Fibroblast of lung (primary cell): ENCODE measurements around the gene TMEM120B. TPM values are rescaled to one million over a fixed set of nuclear protein-coding genes. Genes with fewer than 3 reads are reported as not detected.

Experiments used
- DNase-seq, 2 donors: peaks; one replicate each; pipeline versions ENCODE4 v3.0.0 to v3.0.0-alpha.2; 2010; ENCODE audit warnings: low read depth in 2 of 2
- H2AFZ ChIP-seq: 2 replicates; pipeline ENCODE4 v1.5.1; 2012; ENCODE audit warnings: low read length, control low read depth, inconsistent platforms
- H3K27ac ChIP-seq: 2 replicates; pipeline ENCODE4 v1.5.1; 2011; ENCODE audit warnings: low read length, control low read depth; ENCODE audit not compliant: insufficient read depth
- H3K27me3 ChIP-seq: 2 replicates; pipeline ENCODE4 v1.5.1; 2011; ENCODE audit warnings: mild to moderate bottlenecking, low read length; ENCODE audit not compliant: control insufficient read depth, insufficient read depth
- H3K36me3 ChIP-seq: 2 replicates; pipeline ENCODE4 v1.5.1; 2011; ENCODE audit warnings: low read length; ENCODE audit not compliant: control insufficient read depth, insufficient read depth
- H3K4me1 ChIP-seq: 2 replicates; pipeline ENCODE4 v1.5.1; 2011; ENCODE audit warnings: low read length; ENCODE audit not compliant: control insufficient read depth, insufficient read depth; ENCODE audit errors: extremely low read depth
- H3K4me2 ChIP-seq: 2 replicates; pipeline ENCODE4 v1.5.1; 2011; ENCODE audit warnings: low read length, control low read depth; ENCODE audit not compliant: insufficient read depth; ENCODE audit errors: extremely low read depth
- H3K4me3 ChIP-seq, 4 experiments: fragments of 200-600 bp in 1 of 4; sonication (generic) in 1 of 4; replicated peaks in 1 of 4; 2 replicates each; pipeline ENCODE4 v1.5.1; 2011 to 2016; ENCODE audit warnings: low read length in 4 of 4, low read depth in 3 of 4, mild to moderate bottlenecking in 3 of 4, control low read depth in 2 of 4, inconsistent platforms in 1 of 4, mixed read lengths in 1 of 4; ENCODE audit not compliant: insufficient read depth in 1 of 4; ENCODE audit errors: control extremely low read depth in 1 of 4
- H3K79me2 ChIP-seq: 2 replicates; pipeline ENCODE4 v1.5.1; 2012; ENCODE audit warnings: mild to moderate bottlenecking, low read length, inconsistent platforms; ENCODE audit not compliant: control insufficient read depth, insufficient read depth
- H3K9ac ChIP-seq: 2 replicates; pipeline ENCODE4 v1.5.1; 2011; ENCODE audit warnings: mild to moderate bottlenecking, low read length, control low read depth; ENCODE audit not compliant: insufficient read depth
- H3K9me3 ChIP-seq: 2 replicates; pipeline ENCODE4 v1.5.1; 2012; ENCODE audit warnings: low read depth, low read length; ENCODE audit not compliant: control insufficient read depth, insufficient read depth
- H4K20me1 ChIP-seq: 2 replicates; pipeline ENCODE4 v1.5.1; 2011; ENCODE audit warnings: low read length; ENCODE audit not compliant: control insufficient read depth, insufficient read depth; ENCODE audit errors: extremely low read depth
- EZH2 ChIP-seq: IDR thresholded peaks from 2 replicates; pipeline ENCODE4 v1.5.1; 2012; ENCODE audit warnings: low read length, control low read depth, mild to moderate bottlenecking; ENCODE audit errors: missing control alignments
- polyA plus RNA-seq, 2 donors: library from polyadenylated mRNA; depleted of rRNA in 1 of 2; stranded (reverse) in 1 of 2; unstranded in 1 of 2; fragments of >200 nt; gene quantifications; 2 replicates each; pipeline ENCODE4 v1.2.1, GENCODE V29; 2011 to 2012; ENCODE audit warnings: missing spikeins in 1 of 2
- total RNA-seq: library from RNA; depleted of rRNA; stranded (reverse); fragments of >200 nt; gene quantifications from 2 replicates; pipeline ENCODE4 v1.2.1, GENCODE V29; 2014
- TF ChIP-seq, protein P1 (sequence below), 2 donors: IDR thresholded peaks in 1 of 2; conservative IDR thresholded peaks in 1 of 2; 1 replicate in 1 of 2; 2 replicates in 1 of 2; pipeline ENCODE4 v1.5.1; 2011 to 2012; ENCODE audit warnings: low read length in 2 of 2, control low read depth in 1 of 2, inconsistent platforms in 1 of 2, low read depth in 1 of 2, mild to moderate bottlenecking in 1 of 2

The TMEM120B gene
- total and polyA plus RNA-seq, 2 donors (not counting 1 experiment from before 2014, with no cell fraction given), result 8.6 TPM

DNA sequence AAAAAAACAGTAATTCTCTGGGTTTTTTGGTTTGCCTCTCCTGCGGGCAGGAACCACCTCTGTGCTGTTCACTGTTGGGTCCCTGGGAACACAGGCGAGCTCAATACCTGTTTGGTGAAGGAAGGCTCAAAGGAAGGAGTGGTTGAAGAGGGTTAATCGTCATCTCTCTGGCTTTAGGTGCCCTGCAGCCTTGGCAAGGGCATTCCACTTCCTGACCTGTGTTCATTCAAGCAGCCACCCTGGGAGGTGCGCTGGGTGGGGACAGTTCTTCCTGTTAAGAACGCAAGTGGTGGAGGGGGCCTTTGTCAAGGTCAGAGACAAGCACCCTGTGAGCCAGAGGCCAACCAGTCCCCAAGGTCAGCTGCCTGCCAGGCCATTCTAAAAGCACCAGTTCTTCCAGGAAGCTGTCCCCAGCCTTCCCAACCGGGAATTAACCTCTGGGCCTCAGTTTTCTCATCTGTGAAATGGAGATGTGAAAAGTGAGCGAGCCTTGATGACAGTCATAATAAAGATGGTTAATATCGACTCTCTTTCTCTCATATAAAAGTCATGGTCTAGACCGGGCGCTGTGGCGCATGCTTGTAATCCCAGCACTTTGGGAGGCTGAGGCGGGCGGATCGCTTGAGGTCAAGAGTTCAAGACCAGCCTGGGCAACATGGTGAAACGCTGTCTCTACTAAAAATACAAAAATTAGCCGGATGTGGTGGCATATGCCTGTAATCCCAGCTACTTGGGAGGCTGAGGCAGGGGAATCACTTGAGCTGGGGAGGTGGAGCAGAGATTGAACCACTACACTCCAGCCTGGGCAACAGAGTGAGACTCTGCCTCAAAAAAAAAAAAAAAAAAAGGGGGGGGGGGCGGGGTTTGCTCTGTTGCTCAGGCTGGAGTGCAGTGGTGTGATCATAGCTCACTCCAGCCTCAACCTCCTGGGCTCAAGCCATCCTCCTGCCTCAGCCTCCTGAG is 74.8 kb downstream of the TMEM120B start:
- no peaks in the 10 kb centered on the region for H3K9me3 ChIP-seq

DNA sequence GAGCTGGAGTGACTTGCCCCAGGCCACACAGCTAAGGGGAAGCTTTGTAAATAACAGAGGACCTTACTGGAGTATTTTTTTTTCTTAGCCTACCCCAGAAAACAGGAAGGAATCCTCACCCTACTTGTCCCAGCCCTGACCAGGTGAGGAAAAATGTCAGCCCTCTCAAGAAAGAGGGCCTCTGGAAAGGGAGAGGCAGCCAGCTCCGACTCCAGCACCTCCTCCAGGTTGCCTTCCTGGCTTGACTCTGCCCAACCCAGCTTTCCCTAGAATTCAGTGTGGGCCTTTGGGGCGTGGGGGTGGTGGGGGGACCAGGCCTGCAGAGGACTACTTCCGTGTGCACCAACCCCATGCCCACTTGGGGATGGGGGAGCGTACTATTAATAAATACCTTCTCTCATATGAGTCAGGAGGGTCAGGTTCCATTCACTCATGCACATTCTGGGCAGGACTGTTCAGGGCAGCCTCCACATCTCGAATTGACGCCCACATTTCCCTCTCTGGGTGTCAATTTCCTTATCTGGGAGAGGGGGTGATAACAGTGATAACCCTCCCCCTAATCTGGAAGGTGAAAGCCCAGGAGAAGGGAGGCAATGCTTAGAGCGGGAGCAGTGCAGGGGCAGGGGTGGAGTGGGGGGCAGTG is 75.7 kb downstream of the TMEM120B start:
- Histone ChIP-seq H3K9ac (no peak overlapping the region), H4K20me1 (no peaks in the 10 kb centered on the region), H3K4me2 (no peak overlapping the region), H3K4me3 (no peak overlapping the region), H3K79me2 (no peaks in the 10 kb centered on the region), H3K4me1 (peaks cover 20% of the 10 kb centered on the region), H3K36me3 (no peaks in the 10 kb centered on the region), H3K9me3 (no peaks in the 10 kb centered on the region), H3K27me3 (no peaks in the 10 kb centered on the region), H2AFZ (no peak overlapping the region), H3K27ac (no peak overlapping the region)
- TF ChIP-seq EZH2, result no peak
- TF ChIP-seq, protein P1, sequence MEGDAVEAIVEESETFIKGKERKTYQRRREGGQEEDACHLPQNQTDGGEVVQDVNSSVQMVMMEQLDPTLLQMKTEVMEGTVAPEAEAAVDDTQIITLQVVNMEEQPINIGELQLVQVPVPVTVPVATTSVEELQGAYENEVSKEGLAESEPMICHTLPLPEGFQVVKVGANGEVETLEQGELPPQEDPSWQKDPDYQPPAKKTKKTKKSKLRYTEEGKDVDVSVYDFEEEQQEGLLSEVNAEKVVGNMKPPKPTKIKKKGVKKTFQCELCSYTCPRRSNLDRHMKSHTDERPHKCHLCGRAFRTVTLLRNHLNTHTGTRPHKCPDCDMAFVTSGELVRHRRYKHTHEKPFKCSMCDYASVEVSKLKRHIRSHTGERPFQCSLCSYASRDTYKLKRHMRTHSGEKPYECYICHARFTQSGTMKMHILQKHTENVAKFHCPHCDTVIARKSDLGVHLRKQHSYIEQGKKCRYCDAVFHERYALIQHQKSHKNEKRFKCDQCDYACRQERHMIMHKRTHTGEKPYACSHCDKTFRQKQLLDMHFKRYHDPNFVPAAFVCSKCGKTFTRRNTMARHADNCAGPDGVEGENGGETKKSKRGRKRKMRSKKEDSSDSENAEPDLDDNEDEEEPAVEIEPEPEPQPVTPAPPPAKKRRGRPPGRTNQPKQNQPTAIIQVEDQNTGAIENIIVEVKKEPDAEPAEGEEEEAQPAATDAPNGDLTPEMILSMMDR (conservative IDR thresholded peaks at IDR 0.05 in 1 of 2, IDR thresholded peaks at IDR 0.05 in 1 of 2; ENCODE audit: low read depth in 1 of 2, low read length in 2 of 2), result no peak
- DNase-seq, result no peak

More for the DNA sequence above, 74.8 kb downstream of the TMEM120B start:
- peaks cover 24% of the 10 kb centered on the region for H3K4me1 ChIP-seq
- no peak for DNase-seq
- no peak overlapping the region for H3K27ac ChIP-seq
- no peak overlapping the region for H2AFZ ChIP-seq
- H3K79me2 ChIP-seq, result no peaks in the 10 kb centered on the region
- H3K4me3 ChIP-seq, result no peak overlapping the region
- no peak overlapping the region for H3K4me2 ChIP-seq
- no peaks in the 10 kb centered on the region for H3K36me3 ChIP-seq
- no peaks in the 10 kb centered on the region for H3K27me3 ChIP-seq
- H3K9ac ChIP-seq, result no peak overlapping the region
- H4K20me1 ChIP-seq, result no peaks in the 10 kb centered on the region
- TF ChIP-seq, protein P1 (conservative IDR thresholded peaks at IDR 0.05 in 1 of 2, IDR thresholded peaks at IDR 0.05 in 1 of 2; ENCODE audit: low read depth in 1 of 2, low read length in 2 of 2), result no peak
- TF ChIP-seq EZH2, result no peak

DNA sequence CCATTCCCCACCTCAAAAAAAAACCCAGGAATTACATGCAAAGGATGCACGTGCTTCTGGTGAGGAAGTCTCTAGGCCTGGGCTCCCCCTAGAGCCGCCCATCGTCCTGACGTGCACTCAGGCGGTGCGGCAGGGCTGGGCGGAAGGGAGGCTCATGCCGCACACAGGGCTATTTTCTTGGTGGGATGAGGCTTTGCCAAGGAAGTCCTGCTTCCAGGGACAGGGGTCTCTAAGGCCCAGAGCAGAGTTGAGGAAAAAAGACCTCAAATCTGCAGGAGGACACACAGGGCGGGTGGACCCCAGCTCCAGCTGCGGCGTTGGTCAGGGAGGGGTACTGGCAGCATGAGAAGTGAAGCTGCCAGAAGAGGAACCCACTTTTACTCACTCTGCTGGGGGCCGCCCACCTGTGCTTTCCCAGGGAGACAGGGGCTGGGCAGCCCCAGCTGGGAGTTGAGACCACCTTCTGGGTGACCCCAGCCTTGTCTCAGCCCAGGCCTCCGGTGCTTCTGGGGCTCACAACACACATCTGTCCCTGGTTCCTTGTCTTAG is 76.8 kb downstream of the TMEM120B start:
- Histone ChIP-seq H3K27ac (no peak overlapping the region), H2AFZ (no peak overlapping the region), H3K9ac (no peak overlapping the region), H3K4me3 (no peak overlapping the region), H3K79me2 (no peaks in the 10 kb centered on the region), H3K4me2 (no peak overlapping the region), H3K27me3 (no peaks in the 10 kb centered on the region), H3K9me3 (no peaks in the 10 kb centered on the region), H3K4me1 (peaks cover 16% of the 10 kb centered on the region), H3K36me3 (no peaks in the 10 kb centered on the region), H4K20me1 (no peaks in the 10 kb centered on the region)
- no peak for DNase-seq
- TF ChIP-seq EZH2, result no peak
- TF ChIP-seq, protein P1 (conservative IDR thresholded peaks at IDR 0.05 in 1 of 2, IDR thresholded peaks at IDR 0.05 in 1 of 2; ENCODE audit: low read depth in 1 of 2, low read length in 2 of 2), result no peak
